Panc1 (cell line): ENCODE results near the gene TST. TPM values are rescaled to one million over a fixed set of nuclear protein-coding genes. Genes with fewer than 3 reads are reported as not detected.

Source experiments
- ATAC-seq: fragments of 200-7000 bp; cut with Tn5 transposase; 2 replicates; pipeline ENCODE4 v1.9.1; 2020; ENCODE audit warnings: mild to moderate bottlenecking, moderate library complexity
- BruUV-seq: library from RNA; stranded (reverse); fragments of 400-500 nt; replicated peaks from 2 replicates; lab custom pipeline; 2021; lab: Mats Ljungman, UMichigan
- CTCF ChIA-PET: fragments of 300-600 bp; sonication (Branson Sonifier 250); formaldehyde crosslinking; loops from one replicate; lab custom pipeline; 2022; ENCODE audit warnings: antibody characterized with exemption; lab: Charles Lee
- POLR2A ChIA-PET: fragments of 300-600 bp; sonication (Branson Sonifier 250); formaldehyde crosslinking; loops from one replicate; lab custom pipeline; 2022; ENCODE audit warnings: antibody characterized with exemption; lab: Charles Lee
- DNase-seq: peaks from one replicate; pipeline ENCODE4 v3.0.0-alpha.2; 2010; ENCODE audit warnings: low read depth, low spot score
- H3K27ac ChIP-seq: 2 replicates; pipeline ENCODE4 v1.5.1; 2011; ENCODE audit warnings: mild to moderate bottlenecking, low read length, inconsistent platforms
- H3K27me3 ChIP-seq: fragments of 200-500 bp; sonication (Bioruptor generic); 2 replicates; pipeline ENCODE4 v1.6.0; 2014; ENCODE audit warnings: low read length, inconsistent platforms; ENCODE audit not compliant: control insufficient read depth, insufficient read depth
- H3K36me3 ChIP-seq: fragments of 200-500 bp; sonication (Bioruptor generic); 2 replicates; pipeline ENCODE4 v1.5.1; 2014; ENCODE audit warnings: inconsistent platforms, mild to moderate bottlenecking, low read length, moderate library complexity; ENCODE audit not compliant: control insufficient read depth, insufficient read depth
- H3K4me1 ChIP-seq: 2 replicates; pipeline ENCODE4 v1.5.1; 2011; ENCODE audit warnings: inconsistent platforms, mild to moderate bottlenecking, low read length, moderate library complexity; ENCODE audit not compliant: control insufficient read depth, insufficient read depth
- H3K4me3 ChIP-seq, 2 experiments: 2 replicates each; pipeline ENCODE4 v1.5.1; 2011 to 2012; ENCODE audit warnings: low read depth in 2 of 2, low read length in 2 of 2, mild to moderate bottlenecking in 2 of 2, inconsistent platforms in 1 of 2, moderate library complexity in 1 of 2
- H3K9me3 ChIP-seq: fragments of 200-500 bp; sonication (Bioruptor generic); 2 replicates; pipeline ENCODE4 v1.5.1; 2014; ENCODE audit warnings: low read depth, mild to moderate bottlenecking, inconsistent platforms, low read length, moderate library complexity; ENCODE audit not compliant: control insufficient read depth, insufficient read depth
- CTCF ChIP-seq: fragments of 450-650 bp; IDR thresholded peaks from 2 replicates; pipeline ENCODE4 v1.5.1; 2017; ENCODE audit warnings: mild to moderate bottlenecking
- POLR2AphosphoS5 ChIP-seq: IDR thresholded peaks from 2 replicates; pipeline ENCODE4 v1.6.1; 2012; ENCODE audit warnings: mild to moderate bottlenecking, low read depth, low read length, moderate library complexity
- REST ChIP-seq, 2 experiments: IDR thresholded peaks; 2 replicates each; pipeline ENCODE4 v1.6.1; 2011 to 2012; ENCODE audit warnings: low read depth in 2 of 2, control low read depth in 1 of 2, low read length in 1 of 2, mild to moderate bottlenecking in 1 of 2, moderate library complexity in 1 of 2; ENCODE audit not compliant: insufficient read depth in 1 of 2
- SIN3A ChIP-seq: IDR thresholded peaks from 2 replicates; pipeline ENCODE4 v1.6.1; 2012; ENCODE audit warnings: low read depth, mild to moderate bottlenecking, low read length, moderate library complexity, borderline replicate concordance; ENCODE audit not compliant: insufficient read depth
- TCF7L2 ChIP-seq: IDR thresholded peaks from 2 replicates; pipeline ENCODE4 v1.6.1; 2011; ENCODE audit warnings: mild to moderate bottlenecking, low read depth, low read length, inconsistent platforms
- in situ Hi-C: cut with HindIII; loops from 2 replicates; pipeline ENCODE4 v1.10.0; 2016; ENCODE audit warnings: low sequenced_read_pairs, low pct_unique_long_range_greater_than_20kb
- intact Hi-C: fragments of 100-400 bp; cut with micrococcal nuclease; formaldehyde crosslinking; loops from one replicate; pipeline ENCODE4 v1.10.0; 2022; ENCODE audit not compliant: unreplicated experiment
- total RNA-seq: library from RNA; stranded (reverse); gene quantifications from one replicate; pipeline ENCODE4 v1.2.1, GENCODE V29; 2021; ENCODE audit not compliant: unreplicated experiment

Gene TST
- total RNA-seq, 1 experiment from 2014 or later = 15.9 TPM

- Histone ChIP-seq H3K36me3 (no peaks in the 10 kb centered on the region), H3K4me1 (0 out of 2 replicates have a peak, but pooled peaks cover 2% of the 10 kb centered on the region), H3K27ac (no peak overlapping the region), H3K27me3 (no peaks in the 10 kb centered on the region), H3K9me3 (no peaks in the 10 kb centered on the region), H3K4me3 (no peak overlapping the region)
- TF ChIP-seq POLR2AphosphoS5 (no peak), CTCF (no peak), TCF7L2 (no peak), REST (IDR thresholded peaks at IDR 0.05; ENCODE audit: insufficient read depth in 1 of 2, low read depth in 2 of 2, low read length in 1 of 2) (no peak), SIN3A (no peak)
- no TSS peak for BruUV-seq
- ChIA-PET CTCF (interaction anchor here (1.1 kb wide), 1 partner anchor 44 kb away, joined by 4 read pairs; no protein-coding TSS in a partner anchor), POLR2A (no interaction called here)
- no peak for DNase-seq
- ATAC-seq = no peak
- intact Hi-C loops = no loop called here
- in situ Hi-C loops = no loop called here
These were observed 1.8 kb upstream of the TST start for GRCh38 chr22:37021041-37021440.

GRCh38 chr22:37020192-37020479, 889 bp upstream of the TST start:
- Histone ChIP-seq H3K4me3 (peak overlapping the region; percentile 64 to 67), H3K36me3 (no peaks in the 10 kb centered on the region), H3K27ac (peak overlapping the region; percentile 71), H3K9me3 (no peaks in the 10 kb centered on the region), H3K27me3 (no peaks in the 10 kb centered on the region), H3K4me1 (0 out of 2 replicates have a peak, but pooled peaks cover 2% of the 10 kb centered on the region)
- POLR2A ChIA-PET = no interaction called here
- peak; percentile 63 for ATAC-seq
- DNase-seq = no peak
- BruUV-seq = no TSS peak
- CTCF ChIA-PET = interaction anchor here (1.1 kb wide), 1 partner anchor 43 kb away, joined by 4 read pairs; no protein-coding TSS in a partner anchor
- in situ Hi-C loops = no loop called here
- TF ChIP-seq POLR2AphosphoS5 (no peak), SIN3A (no peak), CTCF (no peak), TCF7L2 (no peak), REST (IDR thresholded peaks at IDR 0.05; ENCODE audit: insufficient read depth in 1 of 2, low read depth in 2 of 2, low read length in 1 of 2) (no peak)
- intact Hi-C loops = no loop called here
